DOHH2 (cell line): ENCODE data around the gene CHI3L2.

ENCODE experiments used
- CTCF ChIP-seq: fragments of 200-600 bp; sonication (generic); IDR thresholded peaks from one replicate; pipeline ENCODE4 v1.5.1; 2014; ENCODE audit warnings: antibody characterized with exemption, mild to moderate bottlenecking, low read depth, low read length; ENCODE audit not compliant: poor library complexity, severe bottlenecking
- EZH2phosphoT487 ChIP-seq: fragments of 200-600 bp; sonication (generic); IDR thresholded peaks from 2 replicates; pipeline ENCODE4 v1.6.1; 2017; ENCODE audit warnings: borderline replicate concordance, mild to moderate bottlenecking, antibody characterized with exemption, low read length, moderate library complexity, mixed read lengths

DNA sequence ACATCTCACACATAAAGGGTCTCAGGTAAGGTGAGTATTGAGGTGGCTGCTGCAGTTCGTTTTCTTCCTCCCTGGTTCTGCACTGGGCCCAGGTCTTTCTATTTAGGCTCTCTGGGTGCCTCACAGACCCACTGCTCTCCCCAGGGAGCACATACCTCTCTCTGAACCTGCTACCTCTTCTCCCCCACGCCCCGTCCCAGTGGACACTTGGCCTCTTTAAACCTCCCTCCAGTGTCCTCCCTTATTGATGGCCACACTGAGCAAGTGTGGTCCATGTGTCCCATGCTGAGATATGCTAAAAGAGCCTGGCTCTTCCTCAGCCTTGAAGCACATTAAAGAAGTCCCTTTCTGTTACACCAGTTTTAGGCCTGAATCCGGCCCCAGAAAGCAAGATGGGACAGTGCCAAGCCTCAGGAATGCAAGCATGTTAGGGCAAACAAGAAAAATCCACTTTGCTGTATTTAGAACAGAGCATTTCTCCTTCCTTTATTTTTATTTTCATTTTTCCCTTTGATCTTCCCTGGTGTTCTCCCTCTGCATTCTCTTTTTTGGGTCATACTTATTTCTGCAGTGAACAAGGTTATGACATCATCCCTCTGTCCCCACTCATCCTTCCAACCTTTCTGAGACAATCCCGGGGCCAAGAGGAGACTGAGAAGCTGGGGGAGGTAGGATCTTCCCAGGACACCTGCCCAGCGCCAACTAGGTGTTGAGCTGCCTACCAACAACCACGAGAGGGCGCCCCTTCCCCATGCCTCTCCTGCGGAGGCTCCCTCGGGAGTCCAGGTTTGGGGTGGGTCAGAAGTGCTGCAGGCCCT, 5.0 kb upstream of the CHI3L2 start:
- TF ChIP-seq CTCF (peak; percentile 96), EZH2phosphoT487 (no peak)
